WTC11 (cell line): ENCODE measurements around the gene SYT9. TPM values are rescaled to one million over a fixed set of nuclear protein-coding genes. Genes with fewer than 3 reads are reported as not detected.

Experiments
- ATAC-seq: fragments of 200-7000 bp; cut with Tn5 transposase; 2 replicates; pipeline ENCODE4 v1.10.0; 2021; ENCODE audit warnings: mild to moderate bottlenecking, moderate library complexity
- CTCF ChIA-PET: fragments of 300-600 bp; sonication (Branson Sonifier 250); formaldehyde crosslinking; loops from one replicate; lab custom pipeline; 2021; ENCODE audit warnings: antibody characterized with exemption; lab: Charles Lee
- POLR2A ChIA-PET: fragments of 350-600 bp; sonication (Branson Sonifier 250); formaldehyde crosslinking; loops from one replicate; lab custom pipeline; 2021; ENCODE audit warnings: antibody characterized with exemption; lab: Charles Lee
- DNase-seq: peaks from one replicate; pipeline ENCODE4 v3.0.0; 2021; ENCODE audit warnings: low spot score
- H3K27ac Mint-ChIP-seq: 2 replicates; pipeline ENCODE4 v1.8.0; 2021; ENCODE audit warnings: mixed read lengths
- H3K27me3 Mint-ChIP-seq: 2 replicates; pipeline ENCODE4 v1.8.0; 2021; ENCODE audit warnings: low read depth, mild to moderate bottlenecking, moderate library complexity, mixed read lengths
- H3K36me3 Mint-ChIP-seq: 2 replicates; pipeline ENCODE4 v1.8.0; 2021; ENCODE audit warnings: mixed read lengths
- H3K4me1 Mint-ChIP-seq: 2 replicates; pipeline ENCODE4 v1.8.0; 2022; ENCODE audit warnings: mixed read lengths
- H3K4me3 Mint-ChIP-seq: 2 replicates; pipeline ENCODE4 v1.8.0; 2021; ENCODE audit warnings: mild to moderate bottlenecking, moderate library complexity, mixed read lengths
- H3K9me3 Mint-ChIP-seq: 2 replicates; pipeline ENCODE4 v1.8.0; 2021; ENCODE audit warnings: mixed read lengths
- ATF1 ChIP-seq: sonication (generic); formaldehyde crosslinking; IDR thresholded peaks from 2 replicates; pipeline ENCODE4 v1.8.1; 2023; ENCODE audit warnings: mild to moderate bottlenecking, moderate library complexity, missing genetic modification reagents
- JAZF1 ChIP-seq: fragments of 250-450 bp; sonication (Bioruptor Pico); IDR thresholded peaks from 2 replicates; pipeline ENCODE4 v1.9.0; 2021; ENCODE audit warnings: moderate library complexity, mild to moderate bottlenecking, inconsistent platforms
- KAT7 ChIP-seq: sonication (generic); formaldehyde crosslinking; IDR thresholded peaks from 2 replicates; pipeline ENCODE4 v1.8.1; 2023; ENCODE audit warnings: missing genetic modification reagents, mild to moderate bottlenecking, borderline replicate concordance
- MXD4 ChIP-seq: fragments of 250-450 bp; sonication (Bioruptor Pico); IDR thresholded peaks from 2 replicates; pipeline ENCODE4 v1.8.0; 2021; ENCODE audit warnings: mild to moderate bottlenecking, moderate library complexity, borderline replicate concordance
- NFE2L1 ChIP-seq: sonication (generic); formaldehyde crosslinking; IDR thresholded peaks from 2 replicates; pipeline ENCODE4 v1.8.1; 2023; ENCODE audit warnings: missing genetic modification reagents
- RELA ChIP-seq: sonication (generic); formaldehyde crosslinking; IDR thresholded peaks from 2 replicates; pipeline ENCODE4 v1.8.1; 2022; ENCODE audit warnings: missing genetic modification reagents, mild to moderate bottlenecking, borderline replicate concordance
- SMAD3 ChIP-seq: sonication (generic); formaldehyde crosslinking; IDR thresholded peaks from 2 replicates; pipeline ENCODE4 v1.8.0; 2022; ENCODE audit warnings: missing genetic modification reagents, mild to moderate bottlenecking, borderline replicate concordance
- TEAD1 ChIP-seq: sonication (generic); formaldehyde crosslinking; IDR thresholded peaks from 2 replicates; pipeline ENCODE4 v1.8.0; 2022; ENCODE audit warnings: mild to moderate bottlenecking, missing genetic modification reagents
- ZBTB21 ChIP-seq: sonication (generic); formaldehyde crosslinking; IDR thresholded peaks from 2 replicates; pipeline ENCODE4 v1.8.1; 2023; ENCODE audit warnings: mild to moderate bottlenecking, missing genetic modification reagents, borderline replicate concordance
- ZNF219 ChIP-seq: sonication (generic); formaldehyde crosslinking; IDR thresholded peaks from 2 replicates; pipeline ENCODE4 v1.8.0; 2023; ENCODE audit warnings: missing genetic modification reagents, mild to moderate bottlenecking, borderline replicate concordance
- ZNF416 ChIP-seq: fragments of 250-450 bp; sonication (Bioruptor Pico); IDR thresholded peaks from 2 replicates; pipeline ENCODE4 v1.9.0; 2021; ENCODE audit warnings: mild to moderate bottlenecking, inconsistent platforms
- total RNA-seq: library from RNA; stranded (reverse); gene quantifications from 3 replicates; pipeline ENCODE4 v1.2.3, GENCODE V29; 2021
- TF ChIP-seq, protein P1 (sequence below): fragments of 200-600 bp; IDR thresholded peaks from 2 replicates; pipeline ENCODE4 v1.8.0; 2022; ENCODE audit warnings: antibody characterized with exemption
- TF ChIP-seq, protein P2 (sequence below): sonication (generic); formaldehyde crosslinking; IDR thresholded peaks from 2 replicates; pipeline ENCODE4 v1.8.0; 2023; ENCODE audit warnings: mild to moderate bottlenecking, missing genetic modification reagents
- TF ChIP-seq, protein P3 (sequence below): sonication (generic); formaldehyde crosslinking; IDR thresholded peaks from 2 replicates; pipeline ENCODE4 v1.8.1; 2023; ENCODE audit warnings: mild to moderate bottlenecking, missing genetic modification reagents, borderline replicate concordance
- TF ChIP-seq, protein P4 (sequence below): sonication (generic); formaldehyde crosslinking; IDR thresholded peaks from 2 replicates; pipeline ENCODE4 v1.8.1; 2023; ENCODE audit warnings: mild to moderate bottlenecking, moderate library complexity, missing genetic modification reagents
- TF ChIP-seq, protein P5 (sequence below): sonication (generic); formaldehyde crosslinking; IDR thresholded peaks from 2 replicates; pipeline ENCODE4 v1.8.1; 2022; ENCODE audit warnings: mild to moderate bottlenecking, moderate library complexity, missing genetic modification reagents
- TF ChIP-seq, protein P6 (sequence below): fragments of 250-450 bp; sonication (Bioruptor Pico); IDR thresholded peaks from 2 replicates; pipeline ENCODE4 v1.9.0; 2021; ENCODE audit warnings: mild to moderate bottlenecking
- TF ChIP-seq, protein P7 (sequence below): sonication (generic); formaldehyde crosslinking; IDR thresholded peaks from 2 replicates; pipeline ENCODE4 v1.8.1; 2023; ENCODE audit warnings: mild to moderate bottlenecking, missing genetic modification reagents, moderate library complexity
- TF ChIP-seq, protein P8 (sequence below): sonication (generic); formaldehyde crosslinking; IDR thresholded peaks from 2 replicates; pipeline ENCODE4 v1.8.1; 2023; ENCODE audit warnings: mild to moderate bottlenecking, missing genetic modification reagents, moderate library complexity

The SYT9 gene
- total RNA-seq, 1 experiment from 2014 or later, result 1.3 TPM

DNA sequence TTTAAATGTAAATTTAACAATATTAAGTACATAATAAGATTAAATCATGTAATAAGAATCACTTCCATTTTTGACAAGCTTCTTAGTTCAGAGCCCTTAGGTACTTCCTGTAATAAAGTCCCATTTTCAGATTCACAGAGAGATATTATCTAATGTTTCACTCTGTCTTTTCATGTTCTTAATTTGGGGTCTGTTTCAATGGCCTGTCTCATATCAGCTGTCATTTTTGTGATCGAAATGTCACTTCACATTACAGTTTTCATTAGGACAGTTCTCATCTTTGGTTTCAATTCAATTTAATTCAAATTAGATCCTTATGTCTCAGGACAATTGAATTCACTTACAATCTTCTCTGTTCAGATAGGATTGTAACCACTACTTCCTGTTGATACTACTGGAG is 211.0 kb downstream of the SYT9 start:
- H3K36me3 Mint-ChIP-seq, result no peaks in the 10 kb centered on the region
- no peak overlapping the region for H3K4me3 Mint-ChIP-seq
- ChIA-PET CTCF (no interaction called here), POLR2A (interaction anchor here (0.6 kb wide), 1 partner anchor 10 kb away, joined by 4 read pairs; no protein-coding TSS in a partner anchor)
- H3K9me3 Mint-ChIP-seq, result no peaks in the 10 kb centered on the region
- no peak overlapping the region for H3K27ac Mint-ChIP-seq
- no peaks in the 10 kb centered on the region; the same call in 1 of the 2 replicates for H3K27me3 Mint-ChIP-seq
- ATAC-seq, result no peak
- no peak for DNase-seq
- no peaks in the 10 kb centered on the region for H3K4me1 Mint-ChIP-seq
- TF ChIP-seq, protein P1, sequence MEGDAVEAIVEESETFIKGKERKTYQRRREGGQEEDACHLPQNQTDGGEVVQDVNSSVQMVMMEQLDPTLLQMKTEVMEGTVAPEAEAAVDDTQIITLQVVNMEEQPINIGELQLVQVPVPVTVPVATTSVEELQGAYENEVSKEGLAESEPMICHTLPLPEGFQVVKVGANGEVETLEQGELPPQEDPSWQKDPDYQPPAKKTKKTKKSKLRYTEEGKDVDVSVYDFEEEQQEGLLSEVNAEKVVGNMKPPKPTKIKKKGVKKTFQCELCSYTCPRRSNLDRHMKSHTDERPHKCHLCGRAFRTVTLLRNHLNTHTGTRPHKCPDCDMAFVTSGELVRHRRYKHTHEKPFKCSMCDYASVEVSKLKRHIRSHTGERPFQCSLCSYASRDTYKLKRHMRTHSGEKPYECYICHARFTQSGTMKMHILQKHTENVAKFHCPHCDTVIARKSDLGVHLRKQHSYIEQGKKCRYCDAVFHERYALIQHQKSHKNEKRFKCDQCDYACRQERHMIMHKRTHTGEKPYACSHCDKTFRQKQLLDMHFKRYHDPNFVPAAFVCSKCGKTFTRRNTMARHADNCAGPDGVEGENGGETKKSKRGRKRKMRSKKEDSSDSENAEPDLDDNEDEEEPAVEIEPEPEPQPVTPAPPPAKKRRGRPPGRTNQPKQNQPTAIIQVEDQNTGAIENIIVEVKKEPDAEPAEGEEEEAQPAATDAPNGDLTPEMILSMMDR, result no peak
- TF ChIP-seq MXD4 (CRISPR knock-in tag) (no peak), ZNF219 (CRISPR knock-in tag) (no peak), TEAD1 (CRISPR knock-in tag) (no peak), JAZF1 (CRISPR knock-in tag) (no peak)
- TF ChIP-seq, protein P2, sequence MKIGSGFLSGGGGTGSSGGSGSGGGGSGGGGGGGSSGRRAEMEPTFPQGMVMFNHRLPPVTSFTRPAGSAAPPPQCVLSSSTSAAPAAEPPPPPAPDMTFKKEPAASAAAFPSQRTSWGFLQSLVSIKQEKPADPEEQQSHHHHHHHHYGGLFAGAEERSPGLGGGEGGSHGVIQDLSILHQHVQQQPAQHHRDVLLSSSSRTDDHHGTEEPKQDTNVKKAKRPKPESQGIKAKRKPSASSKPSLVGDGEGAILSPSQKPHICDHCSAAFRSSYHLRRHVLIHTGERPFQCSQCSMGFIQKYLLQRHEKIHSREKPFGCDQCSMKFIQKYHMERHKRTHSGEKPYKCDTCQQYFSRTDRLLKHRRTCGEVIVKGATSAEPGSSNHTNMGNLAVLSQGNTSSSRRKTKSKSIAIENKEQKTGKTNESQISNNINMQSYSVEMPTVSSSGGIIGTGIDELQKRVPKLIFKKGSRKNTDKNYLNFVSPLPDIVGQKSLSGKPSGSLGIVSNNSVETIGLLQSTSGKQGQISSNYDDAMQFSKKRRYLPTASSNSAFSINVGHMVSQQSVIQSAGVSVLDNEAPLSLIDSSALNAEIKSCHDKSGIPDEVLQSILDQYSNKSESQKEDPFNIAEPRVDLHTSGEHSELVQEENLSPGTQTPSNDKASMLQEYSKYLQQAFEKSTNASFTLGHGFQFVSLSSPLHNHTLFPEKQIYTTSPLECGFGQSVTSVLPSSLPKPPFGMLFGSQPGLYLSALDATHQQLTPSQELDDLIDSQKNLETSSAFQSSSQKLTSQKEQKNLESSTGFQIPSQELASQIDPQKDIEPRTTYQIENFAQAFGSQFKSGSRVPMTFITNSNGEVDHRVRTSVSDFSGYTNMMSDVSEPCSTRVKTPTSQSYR (CRISPR knock-in tag), result no peak

DNA sequence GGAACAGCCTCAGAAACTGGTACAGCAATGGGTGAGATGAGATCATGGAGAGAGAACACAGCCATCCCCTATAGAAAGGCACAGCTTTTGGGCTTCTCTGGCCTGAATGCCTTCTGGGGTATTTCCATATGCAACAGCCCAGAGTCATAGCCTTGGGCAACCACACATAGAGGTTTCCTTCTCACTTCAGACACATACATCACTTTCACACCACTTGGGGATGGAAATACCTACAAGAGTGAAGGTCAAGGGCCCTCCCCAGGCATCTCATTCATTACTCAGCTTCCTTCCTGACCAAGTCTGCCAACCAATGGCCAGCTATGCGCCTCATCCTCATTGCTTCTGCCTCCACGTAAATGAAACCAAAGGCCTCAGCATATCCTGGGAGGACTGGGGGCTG is 215.9 kb downstream of the SYT9 start:
- Mint-ChIP-seq H3K27ac (no peak overlapping the region), H3K4me3 (no peak overlapping the region), H3K27me3 (no peaks in the 10 kb centered on the region), H3K4me1 (no peaks in the 10 kb centered on the region), H3K36me3 (no peaks in the 10 kb centered on the region), H3K9me3 (no peaks in the 10 kb centered on the region)
- DNase-seq (no peak), ATAC-seq (no peak)
- POLR2A ChIA-PET, result no interaction called here
- CTCF ChIA-PET, result no interaction called here
- TF ChIP-seq ZBTB21 (CRISPR knock-in tag) (no peak), JAZF1 (CRISPR knock-in tag) (no peak), NFE2L1 (CRISPR knock-in tag) (no peak), KAT7 (CRISPR knock-in tag) (no peak), RELA (no peak), ZNF416 (CRISPR knock-in tag) (no peak), SMAD3 (no peak), ATF1 (CRISPR knock-in tag) (no peak)
- TF ChIP-seq, protein P3, sequence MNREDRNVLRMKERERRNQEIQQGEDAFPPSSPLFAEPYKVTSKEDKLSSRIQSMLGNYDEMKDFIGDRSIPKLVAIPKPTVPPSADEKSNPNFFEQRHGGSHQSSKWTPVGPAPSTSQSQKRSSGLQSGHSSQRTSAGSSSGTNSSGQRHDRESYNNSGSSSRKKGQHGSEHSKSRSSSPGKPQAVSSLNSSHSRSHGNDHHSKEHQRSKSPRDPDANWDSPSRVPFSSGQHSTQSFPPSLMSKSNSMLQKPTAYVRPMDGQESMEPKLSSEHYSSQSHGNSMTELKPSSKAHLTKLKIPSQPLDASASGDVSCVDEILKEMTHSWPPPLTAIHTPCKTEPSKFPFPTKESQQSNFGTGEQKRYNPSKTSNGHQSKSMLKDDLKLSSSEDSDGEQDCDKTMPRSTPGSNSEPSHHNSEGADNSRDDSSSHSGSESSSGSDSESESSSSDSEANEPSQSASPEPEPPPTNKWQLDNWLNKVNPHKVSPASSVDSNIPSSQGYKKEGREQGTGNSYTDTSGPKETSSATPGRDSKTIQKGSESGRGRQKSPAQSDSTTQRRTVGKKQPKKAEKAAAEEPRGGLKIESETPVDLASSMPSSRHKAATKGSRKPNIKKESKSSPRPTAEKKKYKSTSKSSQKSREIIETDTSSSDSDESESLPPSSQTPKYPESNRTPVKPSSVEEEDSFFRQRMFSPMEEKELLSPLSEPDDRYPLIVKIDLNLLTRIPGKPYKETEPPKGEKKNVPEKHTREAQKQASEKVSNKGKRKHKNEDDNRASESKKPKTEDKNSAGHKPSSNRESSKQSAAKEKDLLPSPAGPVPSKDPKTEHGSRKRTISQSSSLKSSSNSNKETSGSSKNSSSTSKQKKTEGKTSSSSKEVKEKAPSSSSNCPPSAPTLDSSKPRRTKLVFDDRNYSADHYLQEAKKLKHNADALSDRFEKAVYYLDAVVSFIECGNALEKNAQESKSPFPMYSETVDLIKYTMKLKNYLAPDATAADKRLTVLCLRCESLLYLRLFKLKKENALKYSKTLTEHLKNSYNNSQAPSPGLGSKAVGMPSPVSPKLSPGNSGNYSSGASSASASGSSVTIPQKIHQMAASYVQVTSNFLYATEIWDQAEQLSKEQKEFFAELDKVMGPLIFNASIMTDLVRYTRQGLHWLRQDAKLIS (CRISPR knock-in tag), result no peak
- TF ChIP-seq, protein P4, sequence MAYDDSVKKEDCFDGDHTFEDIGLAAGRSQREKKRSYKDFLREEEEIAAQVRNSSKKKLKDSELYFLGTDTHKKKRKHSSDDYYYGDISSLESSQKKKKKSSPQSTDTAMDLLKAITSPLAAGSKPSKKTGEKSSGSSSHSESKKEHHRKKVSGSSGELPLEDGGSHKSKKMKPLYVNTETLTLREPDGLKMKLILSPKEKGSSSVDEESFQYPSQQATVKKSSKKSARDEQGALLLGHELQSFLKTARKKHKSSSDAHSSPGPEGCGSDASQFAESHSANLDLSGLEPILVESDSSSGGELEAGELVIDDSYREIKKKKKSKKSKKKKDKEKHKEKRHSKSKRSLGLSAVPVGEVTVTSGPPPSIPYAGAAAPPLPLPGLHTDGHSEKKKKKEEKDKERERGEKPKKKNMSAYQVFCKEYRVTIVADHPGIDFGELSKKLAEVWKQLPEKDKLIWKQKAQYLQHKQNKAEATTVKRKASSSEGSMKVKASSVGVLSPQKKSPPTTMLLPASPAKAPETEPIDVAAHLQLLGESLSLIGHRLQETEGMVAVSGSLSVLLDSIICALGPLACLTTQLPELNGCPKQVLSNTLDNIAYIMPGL (CRISPR knock-in tag), result no peak
- TF ChIP-seq, protein P5, sequence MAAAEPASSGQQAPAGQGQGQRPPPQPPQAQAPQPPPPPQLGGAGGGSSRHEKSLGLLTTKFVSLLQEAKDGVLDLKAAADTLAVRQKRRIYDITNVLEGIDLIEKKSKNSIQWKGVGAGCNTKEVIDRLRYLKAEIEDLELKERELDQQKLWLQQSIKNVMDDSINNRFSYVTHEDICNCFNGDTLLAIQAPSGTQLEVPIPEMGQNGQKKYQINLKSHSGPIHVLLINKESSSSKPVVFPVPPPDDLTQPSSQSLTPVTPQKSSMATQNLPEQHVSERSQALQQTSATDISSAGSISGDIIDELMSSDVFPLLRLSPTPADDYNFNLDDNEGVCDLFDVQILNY, result no peak
- TF ChIP-seq, protein P6, sequence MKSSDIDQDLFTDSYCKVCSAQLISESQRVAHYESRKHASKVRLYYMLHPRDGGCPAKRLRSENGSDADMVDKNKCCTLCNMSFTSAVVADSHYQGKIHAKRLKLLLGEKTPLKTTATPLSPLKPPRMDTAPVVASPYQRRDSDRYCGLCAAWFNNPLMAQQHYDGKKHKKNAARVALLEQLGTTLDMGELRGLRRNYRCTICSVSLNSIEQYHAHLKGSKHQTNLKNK, result no peak
- TF ChIP-seq, protein P7, sequence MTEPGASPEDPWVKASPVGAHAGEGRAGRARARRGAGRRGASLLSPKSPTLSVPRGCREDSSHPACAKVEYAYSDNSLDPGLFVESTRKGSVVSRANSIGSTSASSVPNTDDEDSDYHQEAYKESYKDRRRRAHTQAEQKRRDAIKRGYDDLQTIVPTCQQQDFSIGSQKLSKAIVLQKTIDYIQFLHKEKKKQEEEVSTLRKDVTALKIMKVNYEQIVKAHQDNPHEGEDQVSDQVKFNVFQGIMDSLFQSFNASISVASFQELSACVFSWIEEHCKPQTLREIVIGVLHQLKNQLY (CRISPR knock-in tag), result no peak
- TF ChIP-seq, protein P8, sequence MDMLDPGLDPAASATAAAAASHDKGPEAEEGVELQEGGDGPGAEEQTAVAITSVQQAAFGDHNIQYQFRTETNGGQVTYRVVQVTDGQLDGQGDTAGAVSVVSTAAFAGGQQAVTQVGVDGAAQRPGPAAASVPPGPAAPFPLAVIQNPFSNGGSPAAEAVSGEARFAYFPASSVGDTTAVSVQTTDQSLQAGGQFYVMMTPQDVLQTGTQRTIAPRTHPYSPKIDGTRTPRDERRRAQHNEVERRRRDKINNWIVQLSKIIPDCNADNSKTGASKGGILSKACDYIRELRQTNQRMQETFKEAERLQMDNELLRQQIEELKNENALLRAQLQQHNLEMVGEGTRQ, result no peak
